K562 (cell line): ENCODE results near the gene TNFRSF18. TPM values are rescaled to one million over a fixed set of nuclear protein-coding genes. Genes with fewer than 3 reads are reported as not detected.
A peak's percentile ranks its signal among the peaks of the same experiment; 100 is the strongest.

Experiments
- ATAC-seq: fragments of 200-7000 bp; cut with Tn5 transposase; 3 replicates; pipeline ENCODE4 v1.9.1; 2020; ENCODE audit warnings: moderate library complexity
- BruUV-seq: library from RNA; stranded (reverse); fragments of 400-500 nt; replicated peaks from 2 replicates; lab custom pipeline; 2021; lab: Mats Ljungman, UMichigan
- CTCF ChIA-PET: fragments of 300-600 bp; formaldehyde crosslinking; extraction: SDS; loops from one replicate; lab custom pipeline; 2021; ENCODE audit warnings: low intra/inter-chr PET ratio; lab: Yijun Ruan, JAX
- POLR2A ChIA-PET: fragments of 300-600, 350-650 bp; sonication (Branson Sonifier 250); formaldehyde crosslinking; extraction: SDS; loops from one replicate; lab custom pipeline; 2021; ENCODE audit warnings: antibody characterized with exemption, inconsistent platforms; lab: Yijun Ruan, JAX
- DNase-seq, 4 experiments: peaks; one replicate each; pipeline versions ENCODE4 v3.0.0 to v3.0.0-alpha.2; 2011 to 2018; ENCODE audit warnings: low spot score in 3 of 4, mixed read lengths in 3 of 4; ENCODE audit errors: extremely low read depth in 1 of 4
- FAIRE-seq: peaks from 2 replicates; lab custom pipeline; 2011; peaks lifted over from hg19 to GRCh38; lab: Jason Lieb, UNC
- H2AFZ ChIP-seq: 2 replicates; pipeline ENCODE4 v1.6.0; 2011; ENCODE audit warnings: low read depth, low read length, control low read depth, inconsistent platforms
- H3K27ac ChIP-seq: fragments of 200-600 bp; 3 replicates; pipeline ENCODE4 v1.8.0; 2011; ENCODE audit warnings: low read depth, mild to moderate bottlenecking, control low read depth, inconsistent platforms, low read length, moderate library complexity, mixed read lengths; ENCODE audit errors: extremely low read depth
- H3K27me3 ChIP-seq, 2 experiments: fragments of 300-600 bp in 1 of 2; 2 replicates in 1 of 2; 3 replicates in 1 of 2; pipeline versions ENCODE4 v1.6.0 to v1.8.0; 2011; ENCODE audit warnings: inconsistent platforms in 2 of 2, low read length in 2 of 2, mild to moderate bottlenecking in 1 of 2, mixed read lengths in 1 of 2, moderate library complexity in 1 of 2; ENCODE audit not compliant: control insufficient read depth in 2 of 2, insufficient read depth in 2 of 2
- H3K36me3 ChIP-seq: fragments of 300-600 bp; 3 replicates; pipeline ENCODE4 v1.8.0; 2011; ENCODE audit warnings: mild to moderate bottlenecking, low read length, inconsistent platforms; ENCODE audit not compliant: control insufficient read depth, insufficient read depth
- H3K4me1 ChIP-seq, 2 experiments: fragments of 200-600 bp in 1 of 2; replicated peaks in 1 of 2; 2 replicates in 1 of 2; 3 replicates in 1 of 2; pipeline versions ENCODE4 v1.5.1 to v1.8.0; 2011; ENCODE audit warnings: inconsistent platforms in 2 of 2, low read length in 2 of 2, mild to moderate bottlenecking in 1 of 2, mixed read lengths in 1 of 2, moderate library complexity in 1 of 2; ENCODE audit not compliant: control insufficient read depth in 2 of 2, insufficient read depth in 2 of 2
- H3K4me2 ChIP-seq: 2 replicates; pipeline ENCODE4 v1.6.1; 2011; ENCODE audit warnings: low read length, control low read depth, inconsistent platforms, mixed read lengths; ENCODE audit not compliant: insufficient read depth
- H3K4me3 ChIP-seq: fragments of 200-600 bp; sonication (generic), shearing (Covaris generic); 2 replicates; pipeline ENCODE4 v1.5.1; 2016; ENCODE audit warnings: control low read depth, inconsistent platforms
- H3K79me2 ChIP-seq: fragments of 200-600 bp; 3 replicates; pipeline ENCODE4 v1.8.0; 2011; ENCODE audit warnings: low read length, inconsistent platforms; ENCODE audit not compliant: control insufficient read depth, insufficient read depth
- H3K9ac ChIP-seq, 2 experiments: 2 replicates each; pipeline versions ENCODE4 v1.6.0 to v1.6.1; 2011; ENCODE audit warnings: low read depth in 2 of 2, low read length in 2 of 2, control low read depth in 1 of 2, inconsistent platforms in 1 of 2, mild to moderate bottlenecking in 1 of 2, mixed read lengths in 1 of 2; ENCODE audit not compliant: insufficient read depth in 1 of 2
- H3K9me1 ChIP-seq: one replicate; pipeline ENCODE4 v1.6.0; 2011; ENCODE audit warnings: inconsistent platforms, mild to moderate bottlenecking, low read length, moderate library complexity; ENCODE audit not compliant: control insufficient read depth, insufficient read depth
- H3K9me3 ChIP-seq: replicated peaks from 2 replicates; pipeline ENCODE4 v1.5.1; 2011; ENCODE audit warnings: low read depth, low read length, inconsistent platforms; ENCODE audit not compliant: control insufficient read depth, insufficient read depth
- H4K20me1 ChIP-seq: replicated peaks from 2 replicates; pipeline ENCODE4 v1.6.1; 2011; ENCODE audit warnings: low read length, inconsistent platforms, mixed read lengths; ENCODE audit not compliant: control insufficient read depth, insufficient read depth
- BCLAF1 ChIP-seq, 2 experiments: fragments of 450-650 bp in 1 of 2; IDR thresholded peaks; 2 replicates each; pipeline ENCODE4 v1.6.1; 2011 to 2017; ENCODE audit warnings: low read depth in 2 of 2, antibody characterized with exemption in 1 of 2, borderline replicate concordance in 1 of 2, low read length in 1 of 2, mild to moderate bottlenecking in 1 of 2, mixed read lengths in 1 of 2; ENCODE audit not compliant: control insufficient read depth in 1 of 2
- CCNT2 ChIP-seq: IDR thresholded peaks from 2 replicates; pipeline ENCODE4 v1.6.1; 2011; ENCODE audit warnings: borderline replicate concordance, low read depth, mild to moderate bottlenecking, moderate library complexity, mixed read lengths, low read length; ENCODE audit not compliant: insufficient read length; ENCODE audit errors: extremely low read depth
- GTF2A2 ChIP-seq: IDR thresholded peaks from 2 replicates; pipeline ENCODE4 v1.6.1; 2016; ENCODE audit warnings: mild to moderate bottlenecking, missing genetic modification characterization, missing compliant biosample characterization
- KDM5B ChIP-seq: fragments of 200-600 bp; sonication (generic); IDR thresholded peaks from 2 replicates; pipeline ENCODE4 v1.6.1; 2012; ENCODE audit warnings: low read depth, mild to moderate bottlenecking, moderate library complexity, low read length, control low read depth, inconsistent platforms; ENCODE audit not compliant: insufficient replicate concordance
- LEF1 ChIP-seq: fragments of 450-650 bp; IDR thresholded peaks from 2 replicates; pipeline ENCODE4 v1.6.1; 2016; ENCODE audit warnings: mild to moderate bottlenecking
- NFIX ChIP-seq: fragments of 250-450 bp; sonication (Bioruptor Pico); IDR thresholded peaks from 2 replicates; pipeline ENCODE4 v1.4.0; 2020; ENCODE audit warnings: low read depth, mild to moderate bottlenecking, moderate library complexity
- NR2C2 ChIP-seq, 2 experiments: fragments of 200-800 bp in 1 of 2; sonication (Bioruptor generic) in 1 of 2; sonication (generic) in 1 of 2; formaldehyde crosslinking in 1 of 2; IDR thresholded peaks; 2 replicates each; pipeline versions ENCODE4 v1.6.1 to v1.8.0; 2016 to 2022; ENCODE audit warnings: mild to moderate bottlenecking in 1 of 2, missing compliant biosample characterization in 1 of 2, missing genetic modification characterization in 1 of 2, missing genetic modification reagents in 1 of 2
- SFPQ ChIP-seq: fragments of 200-400 bp; formaldehyde crosslinking; IDR thresholded peaks from 2 replicates; pipeline ENCODE4 v1.6.1; 2017; ENCODE audit warnings: mild to moderate bottlenecking, low read depth, low read length, moderate library complexity
- SIRT6 ChIP-seq: IDR thresholded peaks from one replicate; pipeline ENCODE4 v1.6.1; 2012; ENCODE audit warnings: low read depth, mild to moderate bottlenecking, control low read depth, inconsistent platforms, low read length, moderate library complexity
- TARDBP ChIP-seq: fragments of 450-650 bp; IDR thresholded peaks from 2 replicates; pipeline ENCODE4 v1.6.1; 2016
- YY1 ChIP-seq, 3 experiments: IDR thresholded peaks; 2 replicates each; pipeline ENCODE4 v1.6.1; 2011; ENCODE audit warnings: low read length in 2 of 3, mild to moderate bottlenecking in 2 of 3, moderate library complexity in 2 of 3, borderline replicate concordance in 1 of 3, control low read depth in 1 of 3, low read depth in 1 of 3; ENCODE audit not compliant: insufficient read depth in 3 of 3, insufficient replicate concordance in 2 of 3, control insufficient read depth in 1 of 3, insufficient read length in 1 of 3; ENCODE audit errors: extremely low read depth in 1 of 3
- ZKSCAN8 ChIP-seq: fragments of 200-800 bp; sonication (Bioruptor generic); IDR thresholded peaks from 2 replicates; pipeline ENCODE4 v1.6.1; 2016; ENCODE audit warnings: missing genetic modification characterization, missing compliant biosample characterization
- ZNF280B ChIP-seq: fragments of 250-450 bp; sonication (Bioruptor Pico); IDR thresholded peaks from 2 replicates; pipeline ENCODE4 v1.5.1; 2021; ENCODE audit warnings: mild to moderate bottlenecking
- WGBS: fragments of 100-300 bp; shearing (Covaris generic); methylation state at CpG from one replicate; pipeline ENCODE4 v1.1.6; 2016; ENCODE audit warnings: low coverage, mixed read lengths; ENCODE audit not compliant: insufficient coverage; ENCODE audit errors: missing lambda C conversion rate; 5-methylcytosine and 5-hydroxymethylcytosine counted together
- in situ Hi-C: fragments of 300-500 bp; cut with MboI; formaldehyde crosslinking; loops from 4 replicates; pipeline ENCODE4 v1.15.0; 2018; ENCODE audit warnings: inconsistent platforms, mixed read lengths
- intact Hi-C: fragments of 100-400 bp; cut with micrococcal nuclease; formaldehyde crosslinking; loops from 2 replicates; pipeline ENCODE4 v1.14.2; 2022
- polyA plus RNA-seq, 8 experiments: library from polyadenylated mRNA; depleted of rRNA in 4 of 8; stranded (reverse) in 5 of 8; unstranded in 3 of 8; fragments of >200 nt; fragmentation: Nextera tagmentation in 2 of 8; fragmentation: Illumina TruSeq in 1 of 8; extraction: Ambion mirVana in 2 of 8; extraction: Trizol in 1 of 8; gene quantifications; 2 replicates each; pipeline versions ENCODE4 v1.2.1 to v1.2.3, GENCODE V29; 2011 to 2014; ENCODE audit warnings: inconsistent platforms in 1 of 8, missing spikeins in 1 of 8
- total RNA-seq, 7 experiments: library from RNA; depleted of rRNA in 6 of 7; stranded (reverse); fragments of >200 nt in 6 of 7; fragmentation: Illumina TruSeq in 2 of 7; extraction: Trizol in 2 of 7; gene quantifications; 2 replicates each; pipeline versions ENCODE4 v1.2.1 to v1.2.3, GENCODE V29; 2011 to 2021; ENCODE audit warnings: low replicate concordance in 1 of 7

Gene TNFRSF18
- total and polyA plus RNA-seq, 9 of the 15 experiments (the other 6 are each of a cell fraction or from before 2014, with no cell fraction given), result 0.24 to 0.27 TPM; not detected in 7

DNA sequence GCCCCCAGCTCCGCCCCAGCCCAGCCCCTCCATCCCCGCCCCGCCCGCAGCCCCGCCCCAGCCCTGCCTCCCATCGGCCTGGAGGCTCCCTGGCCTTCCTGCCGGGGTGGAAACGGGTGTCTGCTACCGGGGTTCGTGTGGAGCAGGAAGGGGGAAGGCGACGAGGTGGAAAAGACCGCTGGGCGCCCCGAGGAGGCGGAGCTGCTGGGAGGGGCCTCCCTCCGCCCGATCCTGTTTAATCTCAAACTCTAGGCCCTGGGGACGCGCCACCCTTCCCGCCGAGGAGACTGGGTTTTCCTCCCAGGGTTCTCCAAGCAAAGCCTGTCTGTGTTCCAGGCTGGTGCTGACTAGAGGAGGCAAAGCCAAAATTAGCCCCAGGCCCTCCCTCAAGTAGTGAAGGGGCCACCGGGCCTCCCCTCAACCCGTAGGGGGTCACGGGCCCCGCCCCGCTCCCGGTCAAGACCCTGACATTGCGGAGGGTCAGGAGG is 48.9 kb downstream of the TNFRSF18 start:
- TSS peak; percentile 99 for BruUV-seq
- ChIA-PET POLR2A (interaction anchor here (0.7 to 1.3 kb wide), 3 partner anchors 9 to 316 kb away, joined by 3 to 7 read pairs (median 7); no protein-coding TSS in a partner anchor), CTCF (no interaction called here)
- H3K79me2 ChIP-seq, result no peaks in the 10 kb centered on the region
- DNase-seq (peak; percentile 94 to 98 (median 98)), FAIRE-seq (peak; percentile 90), ATAC-seq (peak; percentile 94)
- no peaks in the 10 kb centered on the region for H3K9me3 ChIP-seq
- no peaks in the 10 kb centered on the region for H3K9me1 ChIP-seq
- in situ Hi-C loops (no loop called here), intact Hi-C loops (no loop called here)
- no peaks in the 10 kb centered on the region for H3K36me3 ChIP-seq
- H3K27me3 ChIP-seq, result peaks cover 5 to 10% of the 10 kb centered on the region in 2 experiments; a peak in 3 of 5 replicates
- 1% methylated on average over 21 of the region's 29 CpGs for WGBS
- H2AFZ ChIP-seq, result peak overlapping the region; percentile 91
- no peaks in the 10 kb centered on the region for H4K20me1 ChIP-seq
- peaks cover 25 to 59% of the 10 kb centered on the region in 2 experiments for H3K4me1 ChIP-seq
- H3K27ac ChIP-seq, result peak overlapping the region; percentile 93
- H3K9ac ChIP-seq, result peak overlapping the region; percentile 94
- peak overlapping the region; percentile 85 for H3K4me2 ChIP-seq
- peak overlapping the region; percentile 60 for H3K4me3 ChIP-seq
- TF ChIP-seq GTF2A2 (tag) (no peak; the same call in 1 of the 2 replicates), SFPQ (no peak), LEF1 (peak; percentile 23; the same call in 1 of the 2 replicates), CCNT2 (peak; percentile 28), YY1 (IDR thresholded peaks at IDR 0.05; ENCODE audit: borderline replicate concordance in 1 of 3, control insufficient read depth in 1 of 3, extremely low read depth in 1 of 3, insufficient read depth in 3 of 3, insufficient read length in 1 of 3, insufficient replicate concordance in 2 of 3, low read depth in 1 of 3, low read length in 2 of 3) (no peak), KDM5B (peak; percentile 82), NFIX (no peak), SIRT6 (no peak), TARDBP (no peak), ZNF280B (CRISPR knock-in tag) (no peak), ZKSCAN8 (CRISPR knock-in tag) (no peak), BCLAF1 (IDR thresholded peaks at IDR 0.05; ENCODE audit: borderline replicate concordance in 1 of 2, control insufficient read depth in 1 of 2, low read depth in 2 of 2, low read length in 1 of 2) (no peak), NR2C2 (CRISPR knock-in tag; IDR thresholded peaks at IDR 0.05) (no peak), NR2C2 (tag; IDR thresholded peaks at IDR 0.05) (peak; percentile 63)
